ENCODE results near the gene PMS2. TPM values are rescaled to one million over a fixed set of nuclear protein-coding genes. Genes with fewer than 3 reads are reported as not detected.

Gene PMS2
- total RNA-seq, 6 experiments from 2014 or later = 3.9 to 6.8 (median 5.8) TPM

GRCh38 chr7:6020371-6021286 is 11.8 kb upstream of the PMS2 start:
- H3K27me3 ChIP-seq = no peaks in the 10 kb centered on the region
- ATAC-seq = no peak
- peaks cover 0 to 86% (median 39%) of the 10 kb centered on the region in 4 donors for H3K36me3 ChIP-seq
- no peak overlapping the region for H3K27ac ChIP-seq
- DNase-seq = no peak
- H3K4me3 ChIP-seq = no peak overlapping the region
- 88% methylated on average over 11 of the region's 11 CpGs for WGBS (ENCODE audit: insufficient coverage, low coverage, low lambda C conversion rate, missing lambda C conversion rate)
- no peaks in the 10 kb centered on the region for H3K9me3 ChIP-seq
- H3K4me1 ChIP-seq = peaks cover 0 to 7% (median 3%) of the 10 kb centered on the region in 4 donors
- no peak for TF ChIP-seq CTCF (IDR thresholded peaks at IDR 0.05)
- TF ChIP-seq POLR2A (IDR thresholded peaks at IDR 0.05) = no peak
- intact Hi-C loops (cut with DNase I) = no loop called here

GRCh38 chr7:6016653-6016966 is 7.8 kb upstream of the PMS2 start:
- peak in 1 of 3 donors; percentile 28 for DNase-seq
- TF ChIP-seq POLR2A (IDR thresholded peaks at IDR 0.05) (no peak), CTCF (IDR thresholded peaks at IDR 0.05) (no peak)
- no peak for ATAC-seq
- H3K36me3 ChIP-seq = peaks cover 0 to 46% (median 21%) of the 10 kb centered on the region in 4 donors
- intact Hi-C loops (cut with DNase I) = no loop called here
- 93% methylated on average over 8 of the region's 8 CpGs for WGBS (ENCODE audit: insufficient coverage, low coverage, low lambda C conversion rate, missing lambda C conversion rate)
- H3K4me1 ChIP-seq = peaks cover 0 to 25% (median 7%) of the 10 kb centered on the region in 4 donors
- no peaks in the 10 kb centered on the region for H3K27me3 ChIP-seq
- H3K9me3 ChIP-seq = no peaks in the 10 kb centered on the region
- no peak overlapping the region for H3K27ac ChIP-seq
- H3K4me3 ChIP-seq = no peak overlapping the region

- Histone ChIP-seq H3K4me1 (peaks cover 0 to 29% (median 8%) of the 10 kb centered on the region in 4 donors), H3K4me3 (no peak overlapping the region), H3K36me3 (peaks cover 0 to 43% (median 18%) of the 10 kb centered on the region in 4 donors), H3K27me3 (no peaks in the 10 kb centered on the region), H3K27ac (peak overlapping the region in 1 of 3 donors; percentile 34), H3K9me3 (no peaks in the 10 kb centered on the region)
- DNase-seq (peak; percentile 56 to 82 (median 81)), ATAC-seq (peak; percentile 28 to 79 (median 72))
- intact Hi-C loops (cut with DNase I) = no loop called here
- 73% methylated on average over 7 of the region's 8 CpGs for WGBS (ENCODE audit: insufficient coverage, low coverage, low lambda C conversion rate, missing lambda C conversion rate)
- TF ChIP-seq CTCF (IDR thresholded peaks at IDR 0.05) = no peak
- TF ChIP-seq POLR2A (IDR thresholded peaks at IDR 0.05) = no peak
Measured at GRCh38 chr7:6015917-6016652, 7.2 kb upstream of the PMS2 start.

- WGBS (ENCODE audit: insufficient coverage, low coverage, low lambda C conversion rate, missing lambda C conversion rate) = 28% methylated on average over 14 of the region's 14 CpGs
- intact Hi-C loops (cut with DNase I) = no loop called here
- Histone ChIP-seq H3K27ac (peak overlapping the region; percentile 51 to 95 (median 75)), H3K36me3 (peaks cover 0 to 9% (median 4%) of the 10 kb centered on the region in 4 donors), H3K4me1 (peaks cover 0 to 50% (median 12%) of the 10 kb centered on the region in 4 donors), H3K9me3 (no peaks in the 10 kb centered on the region), H3K27me3 (no peaks in the 10 kb centered on the region), H3K4me3 (peak overlapping the region in 1 of 3 donors; percentile 5)
- ATAC-seq (peak; percentile 56 to 69 (median 60)), DNase-seq (peak; percentile 50 to 82 (median 71))
- TF ChIP-seq POLR2A (IDR thresholded peaks at IDR 0.05) = no peak
- no peak for TF ChIP-seq CTCF (IDR thresholded peaks at IDR 0.05)
Measured at GRCh38 chr7:6012355-6013104, 3.7 kb upstream of the PMS2 start.
